Measurements from ENCODE around the gene ZNF331. TPM values are rescaled to one million over a fixed set of nuclear protein-coding genes. Genes with fewer than 3 reads are reported as not detected.
A peak's percentile ranks its signal among the peaks of the same experiment; 100 is the strongest.

The ZNF331 gene
- total and polyA plus RNA-seq, 8 donors, result 2.9 to 67.2 (median 12.6) TPM

DNA sequence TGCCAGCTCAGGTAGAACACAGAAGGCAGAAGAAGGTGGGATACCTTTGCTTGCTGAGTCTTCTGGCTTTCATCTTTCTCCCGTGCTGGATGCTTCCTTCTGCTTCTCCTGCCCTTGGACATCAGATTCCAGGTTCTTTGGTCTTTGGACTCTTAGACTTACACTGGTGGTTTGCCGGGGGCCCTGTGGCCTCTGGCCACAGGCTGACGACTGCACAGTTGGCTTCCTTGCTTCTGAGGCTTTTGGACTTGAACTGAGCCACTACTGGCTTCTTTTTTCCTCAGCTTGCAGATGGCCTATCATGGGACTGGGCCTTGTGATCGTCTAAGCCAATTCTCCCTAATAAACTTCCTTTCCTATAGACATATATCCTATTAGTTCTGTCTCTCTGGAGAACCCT is 19.8 kb upstream of the ZNF331 start:
- peaks cover 8 to 18% (median 17%) of the 10 kb centered on the region in 4 donors for H3K4me1 ChIP-seq
- WGBS, 5 donors, result 78 to 85% (median 84%) methylated on average over 4 of the region's 4 CpGs
- H3K27ac ChIP-seq, result no peak overlapping the region
- H3K4me3 ChIP-seq, result no peak overlapping the region
- intact Hi-C loops (cut with DNase I; ENCODE audit: low total_unique reads), result loop anchor here (10.0 kb wide), 2 partner anchors 83 to 323 kb away; partner anchors contain the start of genes ZNF665 and ZNF761
- no peaks in the 10 kb centered on the region for H3K27me3 ChIP-seq
- H3K9me3 ChIP-seq, result peaks cover 0 to 22% (median 7%) of the 10 kb centered on the region in 4 donors
- no peak for DNase-seq
- H3K36me3 ChIP-seq, result no peaks in the 10 kb centered on the region
- no peak for TF ChIP-seq POLR2AphosphoS5 (IDR thresholded peaks at IDR 0.05)
- no peak for TF ChIP-seq EP300 (IDR thresholded peaks at IDR 0.05)
- TF ChIP-seq, protein P1, sequence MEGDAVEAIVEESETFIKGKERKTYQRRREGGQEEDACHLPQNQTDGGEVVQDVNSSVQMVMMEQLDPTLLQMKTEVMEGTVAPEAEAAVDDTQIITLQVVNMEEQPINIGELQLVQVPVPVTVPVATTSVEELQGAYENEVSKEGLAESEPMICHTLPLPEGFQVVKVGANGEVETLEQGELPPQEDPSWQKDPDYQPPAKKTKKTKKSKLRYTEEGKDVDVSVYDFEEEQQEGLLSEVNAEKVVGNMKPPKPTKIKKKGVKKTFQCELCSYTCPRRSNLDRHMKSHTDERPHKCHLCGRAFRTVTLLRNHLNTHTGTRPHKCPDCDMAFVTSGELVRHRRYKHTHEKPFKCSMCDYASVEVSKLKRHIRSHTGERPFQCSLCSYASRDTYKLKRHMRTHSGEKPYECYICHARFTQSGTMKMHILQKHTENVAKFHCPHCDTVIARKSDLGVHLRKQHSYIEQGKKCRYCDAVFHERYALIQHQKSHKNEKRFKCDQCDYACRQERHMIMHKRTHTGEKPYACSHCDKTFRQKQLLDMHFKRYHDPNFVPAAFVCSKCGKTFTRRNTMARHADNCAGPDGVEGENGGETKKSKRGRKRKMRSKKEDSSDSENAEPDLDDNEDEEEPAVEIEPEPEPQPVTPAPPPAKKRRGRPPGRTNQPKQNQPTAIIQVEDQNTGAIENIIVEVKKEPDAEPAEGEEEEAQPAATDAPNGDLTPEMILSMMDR (IDR thresholded peaks at IDR 0.05), result no peak
- TF ChIP-seq POLR2A (IDR thresholded peaks at IDR 0.05), result no peak

DNA sequence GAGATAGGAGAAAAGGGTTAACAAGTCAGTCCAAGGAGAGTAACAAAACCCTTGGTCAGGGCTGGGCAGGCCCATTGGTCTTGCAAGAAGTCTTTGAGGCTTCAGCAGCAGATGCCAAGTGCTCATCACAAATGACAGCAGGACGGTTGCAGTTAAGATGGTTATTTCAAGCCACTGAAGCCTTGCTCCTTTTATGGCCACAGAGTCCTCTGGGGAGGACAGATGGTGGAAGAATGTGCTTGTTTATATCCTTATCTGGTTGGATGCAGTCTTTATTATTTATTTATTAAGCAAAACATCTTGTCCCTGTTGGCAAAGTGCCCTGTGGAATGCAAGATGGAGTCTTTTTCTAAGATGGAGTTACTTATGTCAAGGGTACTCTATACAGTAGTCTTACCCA is 19.2 kb upstream of the ZNF331 start:
- TF ChIP-seq POLR2A (IDR thresholded peaks at IDR 0.05) (no peak), POLR2AphosphoS5 (IDR thresholded peaks at IDR 0.05) (no peak), EP300 (IDR thresholded peaks at IDR 0.05) (no peak)
- TF ChIP-seq, protein P1 (IDR thresholded peaks at IDR 0.05), result no peak
- DNase-seq, result peak in 1 of 2 donors; percentile 12
- intact Hi-C loops (cut with DNase I; ENCODE audit: low total_unique reads), result loop anchor here (10.0 kb wide), 2 partner anchors 84 to 324 kb away; partner anchors contain the start of genes ZNF665 and ZNF761
- Histone ChIP-seq H3K27ac (no peak overlapping the region), H3K27me3 (no peaks in the 10 kb centered on the region), H3K9me3 (peaks cover 0 to 22% (median 7%) of the 10 kb centered on the region in 4 donors), H3K36me3 (no peaks in the 10 kb centered on the region), H3K4me1 (peaks cover 8 to 18% (median 17%) of the 10 kb centered on the region in 4 donors), H3K4me3 (no peak overlapping the region)
- 59 to 75% (median 61%) methylated on average over 1 of the region's 1 CpG for WGBS, 5 donors

DNA sequence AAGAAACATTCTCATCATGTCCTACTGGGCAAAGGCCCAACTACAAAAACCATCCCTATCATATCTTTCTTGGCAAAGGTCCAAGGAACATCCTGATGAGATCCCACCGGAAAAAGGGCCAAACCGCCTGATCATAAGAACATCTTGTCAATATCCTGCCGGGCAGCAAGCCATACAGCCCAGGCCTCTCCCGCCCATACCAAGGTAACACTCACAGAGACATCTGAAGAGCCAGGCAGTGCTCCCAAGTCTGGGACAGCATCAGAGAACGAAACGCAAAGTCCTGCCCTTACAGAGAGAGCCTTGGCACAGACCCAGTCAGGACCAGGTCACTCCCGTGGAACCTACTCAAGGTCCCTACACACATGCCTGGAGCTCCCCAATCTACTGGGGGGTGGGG is 18.5 kb upstream of the ZNF331 start:
- Histone ChIP-seq H3K9me3 (peaks cover 0 to 22% (median 8%) of the 10 kb centered on the region in 4 donors), H3K27me3 (no peaks in the 10 kb centered on the region), H3K4me1 (peaks cover 8 to 18% (median 17%) of the 10 kb centered on the region in 4 donors), H3K4me3 (no peak overlapping the region), H3K27ac (peak overlapping the region in 1 of 5 donors; percentile 74), H3K36me3 (no peaks in the 10 kb centered on the region)
- 86 to 90% (median 87%) methylated on average over 7 of the region's 7 CpGs for WGBS, 5 donors
- TF ChIP-seq, protein P1 (IDR thresholded peaks at IDR 0.05), result no peak
- TF ChIP-seq EP300 (IDR thresholded peaks at IDR 0.05), result no peak
- TF ChIP-seq POLR2A (IDR thresholded peaks at IDR 0.05), result no peak
- no peak for TF ChIP-seq POLR2AphosphoS5 (IDR thresholded peaks at IDR 0.05)
- intact Hi-C loops (cut with DNase I; ENCODE audit: low total_unique reads), result loop anchor here (10.0 kb wide), 2 partner anchors 85 to 325 kb away; partner anchors contain the start of genes ZNF665 and ZNF761
- peak in 1 of 2 donors; percentile 32 for DNase-seq

DNA sequence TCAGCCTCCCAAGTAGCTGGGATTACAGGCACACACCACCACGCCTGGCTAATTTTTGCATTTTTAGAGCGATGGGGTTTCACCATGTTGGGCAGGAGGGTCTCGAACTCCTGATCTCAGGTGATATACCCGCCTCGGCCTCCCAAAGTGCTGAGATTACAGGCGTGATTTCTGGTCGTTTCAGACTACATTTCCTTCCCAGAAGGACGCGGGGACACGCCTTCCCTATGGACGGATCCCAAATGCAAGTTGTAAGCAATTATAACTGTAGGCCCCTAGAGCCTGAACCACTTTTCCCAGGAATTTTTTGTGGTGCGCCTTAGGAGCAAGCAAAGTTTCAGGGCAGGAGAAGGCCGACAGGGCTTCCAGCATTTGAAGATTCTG is 17.8 kb upstream of the ZNF331 start:
- no peak for TF ChIP-seq POLR2AphosphoS5 (IDR thresholded peaks at IDR 0.05)
- no peak for TF ChIP-seq EP300 (IDR thresholded peaks at IDR 0.05)
- no peak for TF ChIP-seq POLR2A (IDR thresholded peaks at IDR 0.05)
- TF ChIP-seq, protein P1 (IDR thresholded peaks at IDR 0.05), result no peak
- no peaks in the 10 kb centered on the region for H3K36me3 ChIP-seq
- H3K4me1 ChIP-seq, result peaks cover 8 to 18% (median 17%) of the 10 kb centered on the region in 4 donors
- peaks cover 0 to 22% (median 11%) of the 10 kb centered on the region in 4 donors for H3K9me3 ChIP-seq
- H3K4me3 ChIP-seq, result peak overlapping the region; percentile 56 to 71 (median 62)
- no peaks in the 10 kb centered on the region for H3K27me3 ChIP-seq
- 58 to 71% (median 69%) methylated on average over 13 of the region's 13 CpGs for WGBS, 5 donors
- peak overlapping the region; percentile 74 to 88 (median 82) for H3K27ac ChIP-seq
- intact Hi-C loops (cut with DNase I; ENCODE audit: low total_unique reads), result no loop called here
- no peak for DNase-seq

Data from stomach (tissue), 9 donors.